Dendritic cell treated with granulocyte-macrophage colony-stimulating factor and Interleukin-4, amounts not matched to agents 40 ng/mL and 50 ng/mL, for 4 days (primary cell): ENCODE measurements around the gene SLITRK4.

Experiments used
- H3K27ac Mint-ChIP-seq: one replicate; pipeline ENCODE4 v1.8.0; 2022; ENCODE audit warnings: mild to moderate bottlenecking, mixed read lengths
- H3K27me3 Mint-ChIP-seq: one replicate; pipeline ENCODE4 v1.8.0; 2022; ENCODE audit warnings: mild to moderate bottlenecking, mixed read lengths
- H3K36me3 Mint-ChIP-seq: one replicate; pipeline ENCODE4 v1.8.0; 2022; ENCODE audit warnings: low read depth, mixed read lengths
- H3K4me1 Mint-ChIP-seq: one replicate; pipeline ENCODE4 v1.8.0; 2022; ENCODE audit warnings: low read depth, mixed read lengths
- H3K4me3 Mint-ChIP-seq: one replicate; pipeline ENCODE4 v1.8.0; 2022; ENCODE audit warnings: mild to moderate bottlenecking, moderate library complexity, mixed read lengths
- H3K9me3 Mint-ChIP-seq: one replicate; pipeline ENCODE4 v1.8.0; 2022; ENCODE audit warnings: mixed read lengths
- intact Hi-C: fragments of 100-400 bp; cut with micrococcal nuclease; formaldehyde crosslinking; loops from one replicate; pipeline ENCODE4 v1.15.0; 2022

SLITRK4 gene

DNA sequence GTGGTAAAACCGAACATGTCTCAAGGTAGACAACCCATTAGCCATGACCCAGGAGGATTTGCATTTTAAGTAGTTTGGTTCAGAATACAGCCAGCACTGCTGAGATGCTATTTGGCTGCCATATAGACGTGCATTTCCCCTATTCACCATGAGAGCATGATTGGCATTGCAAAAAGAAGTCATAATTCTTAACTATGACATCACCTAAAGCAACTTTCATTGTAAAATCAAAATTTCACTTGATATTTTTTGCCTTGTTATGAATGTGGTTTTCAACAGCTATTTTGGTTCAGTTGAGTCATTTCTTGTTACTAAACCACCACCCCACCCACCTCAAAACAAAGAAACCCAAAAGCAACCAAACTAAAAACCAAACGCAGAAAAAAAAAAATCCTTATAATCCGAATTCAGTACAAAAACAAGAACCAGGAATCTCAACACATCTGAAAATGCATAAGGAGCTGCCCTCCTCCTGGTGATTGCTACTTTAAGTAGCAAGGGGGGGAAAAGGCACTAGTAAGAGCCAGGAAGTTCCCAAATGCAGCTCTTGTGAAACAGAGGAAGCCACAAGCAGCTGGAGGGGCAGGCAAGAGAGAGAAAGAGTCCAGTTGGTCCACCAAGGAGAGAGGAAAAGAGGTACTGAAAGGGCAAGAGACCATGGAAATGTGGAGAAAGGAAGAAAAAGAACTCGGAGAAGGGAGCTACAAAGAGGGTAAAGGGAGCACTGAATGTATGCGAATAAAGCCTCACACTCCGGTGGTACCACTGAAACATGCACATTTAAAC, 3.1 kb downstream of the SLITRK4 start:
- intact Hi-C loops: no loop called here
- Mint-ChIP-seq H3K27me3 (peaks cover 20% of the 10 kb centered on the region), H3K9me3 (no peaks in the 10 kb centered on the region), H3K27ac (peak overlapping the region; percentile 51), H3K36me3 (peaks cover 10% of the 10 kb centered on the region), H3K4me3 (peak overlapping the region; percentile 97), H3K4me1 (peaks cover 29% of the 10 kb centered on the region)

DNA sequence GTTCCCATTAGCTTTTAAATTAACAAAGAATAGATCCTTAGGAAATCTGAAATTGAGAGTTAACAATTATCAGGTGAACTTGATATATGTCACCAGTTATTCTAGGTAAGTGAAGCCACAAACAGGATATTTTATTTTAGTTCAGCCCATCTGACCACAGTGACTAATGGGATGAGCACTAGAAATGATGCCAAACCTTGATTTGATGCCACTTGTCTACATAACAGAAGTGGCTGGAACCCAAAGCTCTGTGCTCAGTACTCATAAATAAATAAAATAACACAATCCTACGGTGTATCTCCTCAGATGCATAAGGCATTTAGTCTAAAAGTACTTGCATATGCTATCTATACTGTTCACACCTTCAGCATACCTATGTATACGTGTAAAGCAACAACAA, 12.2 kb downstream of the SLITRK4 start:
- Mint-ChIP-seq H3K4me3 (no peak overlapping the region), H3K27me3 (no peaks in the 10 kb centered on the region), H3K4me1 (no peaks in the 10 kb centered on the region), H3K27ac (no peak overlapping the region), H3K36me3 (no peaks in the 10 kb centered on the region), H3K9me3 (no peaks in the 10 kb centered on the region)
- intact Hi-C loops: no loop called here

DNA sequence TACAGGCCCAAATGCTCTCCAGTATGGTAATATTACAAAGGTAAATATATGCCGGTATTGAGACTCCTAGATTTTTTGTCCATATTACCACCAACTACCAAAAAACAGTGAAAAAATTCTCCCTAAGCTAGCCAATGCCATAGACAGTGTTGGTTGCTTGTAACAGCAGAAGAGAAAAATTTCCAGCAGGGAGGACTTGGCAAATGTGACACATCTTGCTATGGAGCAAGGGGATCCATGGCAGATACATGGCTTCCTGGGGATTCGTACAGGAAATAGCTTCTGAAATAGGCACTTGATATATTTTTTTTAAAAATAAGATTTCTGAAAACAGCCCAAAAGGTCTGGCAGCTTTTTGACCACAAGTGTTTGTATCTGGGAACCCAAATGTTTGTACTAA, 14.6 kb downstream of the SLITRK4 start:
- H3K4me3 Mint-ChIP-seq: no peak overlapping the region
- H3K27ac Mint-ChIP-seq: no peak overlapping the region
- intact Hi-C loops: no loop called here
- H3K27me3 Mint-ChIP-seq: no peaks in the 10 kb centered on the region
- H3K4me1 Mint-ChIP-seq: no peaks in the 10 kb centered on the region
- no peaks in the 10 kb centered on the region for H3K36me3 Mint-ChIP-seq
- H3K9me3 Mint-ChIP-seq: no peaks in the 10 kb centered on the region

DNA sequence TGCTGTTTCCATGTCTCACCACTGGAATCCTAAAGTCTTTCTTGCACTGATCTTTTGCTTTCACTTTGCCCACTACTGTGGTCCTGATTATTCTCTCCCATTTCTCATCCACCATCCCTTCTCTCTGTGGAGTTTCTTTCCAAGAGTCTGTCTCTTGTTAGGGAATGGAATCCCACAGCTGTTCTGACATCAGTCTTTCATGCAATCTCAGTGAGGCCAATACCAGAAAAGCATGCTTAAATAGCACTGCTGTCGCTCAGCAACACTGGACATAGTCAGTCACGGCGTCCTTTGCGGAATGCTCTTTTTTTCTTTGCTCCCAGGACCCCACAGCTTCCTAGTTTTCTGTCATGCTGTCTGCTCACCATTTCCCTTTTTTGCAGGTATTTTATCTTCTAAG, 20.1 kb downstream of the SLITRK4 start:
- intact Hi-C loops: no loop called here
- no peaks in the 10 kb centered on the region for H3K9me3 Mint-ChIP-seq
- H3K4me3 Mint-ChIP-seq: no peak overlapping the region

DNA sequence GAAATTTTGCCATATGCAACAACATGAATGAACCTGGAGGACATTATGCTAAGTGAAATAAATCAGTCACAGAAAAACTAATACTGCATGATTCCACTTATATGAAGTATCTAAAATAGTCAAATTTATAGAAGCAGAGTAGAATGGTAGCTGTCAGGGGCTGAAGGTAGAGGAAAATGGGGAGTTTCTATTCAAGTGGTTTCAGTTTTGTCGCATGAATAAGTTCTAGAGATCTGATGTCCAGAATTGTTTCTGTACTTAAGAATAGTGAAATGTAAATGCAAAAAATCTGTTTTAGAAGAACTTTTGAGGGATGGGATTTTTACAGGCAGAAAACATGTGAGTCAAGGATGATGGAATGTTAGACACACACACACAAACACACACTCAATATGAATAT, 34.1 kb downstream of the SLITRK4 start:
- Mint-ChIP-seq H3K4me1 (no peaks in the 10 kb centered on the region), H3K27ac (no peak overlapping the region)
- intact Hi-C loops: no loop called here

More for the DNA sequence above, 20.1 kb downstream of the SLITRK4 start:
- Mint-ChIP-seq H3K27ac (no peak overlapping the region), H3K27me3 (no peaks in the 10 kb centered on the region), H3K4me1 (no peaks in the 10 kb centered on the region), H3K36me3 (no peaks in the 10 kb centered on the region)

DNA sequence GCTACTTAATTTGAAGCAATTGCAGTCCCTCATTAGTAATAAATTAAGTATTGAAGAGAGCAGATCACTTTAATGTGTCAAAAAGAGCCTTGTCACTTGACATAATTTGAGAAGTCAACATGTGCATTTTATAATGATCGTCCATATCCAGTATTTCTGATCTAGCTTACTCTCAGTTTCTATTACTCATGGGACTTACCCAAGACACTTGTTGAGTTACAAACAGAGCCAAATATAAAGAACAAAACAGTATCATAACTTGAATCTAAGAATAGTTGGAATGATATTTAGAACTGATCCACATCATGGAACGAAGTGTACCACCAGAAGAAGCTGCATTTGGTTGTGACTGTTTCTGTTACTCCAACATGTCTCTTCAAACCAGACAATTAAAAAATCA, 54.7 kb downstream of the SLITRK4 start:
- H3K4me1 Mint-ChIP-seq: peaks cover 8% of the 10 kb centered on the region
- no peak overlapping the region for H3K27ac Mint-ChIP-seq
- no peaks in the 10 kb centered on the region for H3K36me3 Mint-ChIP-seq
- no peak overlapping the region for H3K4me3 Mint-ChIP-seq
- intact Hi-C loops: no loop called here
- H3K27me3 Mint-ChIP-seq: no peaks in the 10 kb centered on the region
- H3K9me3 Mint-ChIP-seq: peaks cover 8% of the 10 kb centered on the region

More for the DNA sequence above, 34.1 kb downstream of the SLITRK4 start:
- no peaks in the 10 kb centered on the region for H3K36me3 Mint-ChIP-seq
- no peak overlapping the region for H3K4me3 Mint-ChIP-seq
- H3K9me3 Mint-ChIP-seq: no peaks in the 10 kb centered on the region
- H3K27me3 Mint-ChIP-seq: peaks cover 2% of the 10 kb centered on the region

DNA sequence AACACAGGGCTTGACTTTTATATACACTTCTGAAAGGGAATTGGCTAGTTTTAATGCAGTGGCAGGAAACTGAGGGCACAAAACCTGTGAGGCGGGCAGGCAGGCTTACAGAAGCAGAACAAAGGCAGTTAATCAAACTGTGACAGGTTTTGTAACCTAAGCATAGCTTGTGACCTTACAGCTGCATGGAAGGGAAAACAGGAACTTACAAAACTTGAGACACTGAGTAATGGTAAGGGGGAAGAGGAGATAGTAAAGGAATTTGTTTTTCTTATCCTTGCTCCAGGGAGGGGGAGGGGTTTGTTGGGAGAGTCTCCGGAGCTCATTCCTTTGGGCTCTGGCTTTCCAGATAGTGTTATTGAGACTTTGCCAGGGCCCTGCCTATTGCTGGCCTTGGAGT, 55.6 kb downstream of the SLITRK4 start:
- no peak overlapping the region for H3K4me3 Mint-ChIP-seq
- H3K9me3 Mint-ChIP-seq: peaks cover 8% of the 10 kb centered on the region
- intact Hi-C loops: no loop called here
- H3K27ac Mint-ChIP-seq: no peak overlapping the region
- H3K4me1 Mint-ChIP-seq: peaks cover 8% of the 10 kb centered on the region
- H3K27me3 Mint-ChIP-seq: no peaks in the 10 kb centered on the region
- no peaks in the 10 kb centered on the region for H3K36me3 Mint-ChIP-seq
